Tibial artery (tissue), 4 donors: Measurements from ENCODE around the gene TSSC4.

Experiments used
- DNase-seq, 2 donors: peaks; one replicate each; pipeline ENCODE4 v3.0.0-alpha.2; 2019
- H3K27ac ChIP-seq, 2 donors: fragments of 200-600 bp; sonication (generic) in 1 of 2; 1 replicate in 1 of 2; 2 replicates in 1 of 2; pipeline ENCODE4 v1.5.1; 2018 to 2019; ENCODE audit warnings: mild to moderate bottlenecking in 1 of 2
- H3K27me3 ChIP-seq, 2 donors: fragments of 200-600 bp; sonication (generic) in 1 of 2; one replicate each; pipeline versions ENCODE4 v1.5.1 to v1.6.0; 2016 to 2019
- H3K36me3 ChIP-seq, 3 donors: fragments of 200-600 bp; sonication (generic) in 2 of 3; one replicate each; pipeline ENCODE4 v1.5.1; 2016 to 2019; ENCODE audit warnings: mild to moderate bottlenecking in 2 of 3
- H3K4me1 ChIP-seq, 4 donors: fragments of 200-600 bp; sonication (generic) in 2 of 4; 1 replicate in 3 of 4; 2 replicates in 1 of 4; pipeline ENCODE4 v1.5.1; 2016 to 2019
- H3K4me3 ChIP-seq, 2 donors: fragments of 200-600 bp; sonication (generic) in 1 of 2; 1 replicate in 1 of 2; 2 replicates in 1 of 2; pipeline ENCODE4 v1.5.1; 2018 to 2019; ENCODE audit warnings: mild to moderate bottlenecking in 2 of 2
- H3K9me3 ChIP-seq, 3 donors: fragments of 200-600 bp; sonication (generic) in 1 of 3; one replicate each; pipeline ENCODE4 v1.5.1; 2016 to 2019
- intact Hi-C: fragments of 100-400 bp; cut with DNase I; formaldehyde crosslinking; loops from one replicate; pipeline ENCODE4 v1.15.0; 2023; ENCODE audit warnings: low total_unique reads
- TF ChIP-seq, protein P1 (sequence below), 2 experiments: fragments of 200-600 bp in 1 of 2; fragments of 450-650 bp in 1 of 2; IDR thresholded peaks; one replicate each; pipeline ENCODE4 v1.5.1; 2017 to 2019; ENCODE audit warnings: antibody characterized with exemption in 2 of 2, mild to moderate bottlenecking in 1 of 2, moderate library complexity in 1 of 2

The TSSC4 gene

DNA sequence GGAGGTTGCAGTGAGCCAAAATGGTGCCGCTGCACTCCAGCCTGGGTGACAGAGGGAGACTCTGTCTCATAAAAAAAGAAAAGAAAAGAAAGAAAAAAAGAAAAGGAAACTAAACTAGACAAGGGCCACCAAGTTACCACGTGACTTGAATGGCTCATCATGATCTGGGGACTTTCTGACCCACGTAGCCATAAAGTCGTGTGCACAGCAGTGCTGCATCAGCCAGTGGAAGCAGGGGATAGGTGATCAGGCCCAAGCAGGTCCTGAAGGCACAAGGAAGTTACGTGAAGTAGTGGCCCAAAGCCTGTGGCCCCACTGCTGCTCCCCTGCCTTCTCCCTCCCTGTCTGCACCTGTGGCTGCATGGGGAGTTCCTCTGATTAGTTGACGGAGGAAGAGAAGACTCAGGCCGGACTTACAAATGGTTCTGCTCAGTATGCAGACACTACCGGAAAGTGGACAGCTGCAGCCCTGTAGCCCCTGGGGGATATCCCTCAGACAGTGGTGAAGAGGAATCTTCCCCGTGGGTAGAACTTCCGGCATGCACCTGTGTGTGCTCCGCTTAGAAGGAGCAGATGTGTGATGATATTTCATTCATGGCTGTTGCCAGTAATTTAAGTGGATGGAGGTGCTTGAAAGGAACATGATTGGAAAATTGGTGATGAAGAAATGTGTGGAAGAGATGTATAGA, 41.7 kb upstream of the TSSC4 start:
- TF ChIP-seq, protein P1, sequence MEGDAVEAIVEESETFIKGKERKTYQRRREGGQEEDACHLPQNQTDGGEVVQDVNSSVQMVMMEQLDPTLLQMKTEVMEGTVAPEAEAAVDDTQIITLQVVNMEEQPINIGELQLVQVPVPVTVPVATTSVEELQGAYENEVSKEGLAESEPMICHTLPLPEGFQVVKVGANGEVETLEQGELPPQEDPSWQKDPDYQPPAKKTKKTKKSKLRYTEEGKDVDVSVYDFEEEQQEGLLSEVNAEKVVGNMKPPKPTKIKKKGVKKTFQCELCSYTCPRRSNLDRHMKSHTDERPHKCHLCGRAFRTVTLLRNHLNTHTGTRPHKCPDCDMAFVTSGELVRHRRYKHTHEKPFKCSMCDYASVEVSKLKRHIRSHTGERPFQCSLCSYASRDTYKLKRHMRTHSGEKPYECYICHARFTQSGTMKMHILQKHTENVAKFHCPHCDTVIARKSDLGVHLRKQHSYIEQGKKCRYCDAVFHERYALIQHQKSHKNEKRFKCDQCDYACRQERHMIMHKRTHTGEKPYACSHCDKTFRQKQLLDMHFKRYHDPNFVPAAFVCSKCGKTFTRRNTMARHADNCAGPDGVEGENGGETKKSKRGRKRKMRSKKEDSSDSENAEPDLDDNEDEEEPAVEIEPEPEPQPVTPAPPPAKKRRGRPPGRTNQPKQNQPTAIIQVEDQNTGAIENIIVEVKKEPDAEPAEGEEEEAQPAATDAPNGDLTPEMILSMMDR (IDR thresholded peaks at IDR 0.05): no peak
- intact Hi-C loops: no loop called here
- no peak for DNase-seq

DNA sequence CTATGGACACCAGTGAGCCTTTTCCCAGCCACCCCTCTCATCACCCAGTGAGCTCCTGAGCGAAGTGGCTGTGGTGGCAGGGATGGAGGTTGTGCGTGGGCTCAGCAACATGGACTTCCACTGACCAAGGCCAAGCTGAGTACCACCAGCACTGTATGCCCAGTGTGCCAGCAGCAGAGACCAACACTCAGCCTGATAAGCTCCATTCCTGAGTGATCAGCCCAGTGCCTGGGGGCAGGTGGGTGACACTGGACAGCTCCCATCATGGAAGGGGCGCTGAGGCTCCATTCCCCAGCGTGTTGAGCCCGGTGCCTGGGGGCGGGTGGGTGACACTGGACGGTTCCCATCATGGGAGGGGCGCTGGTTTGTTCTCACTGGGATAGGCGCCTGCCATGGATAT, 41.0 kb upstream of the TSSC4 start:
- H3K4me1 ChIP-seq: no peaks in the 10 kb centered on the region
- H3K27me3 ChIP-seq: no peaks in the 10 kb centered on the region
- H3K9me3 ChIP-seq: no peaks in the 10 kb centered on the region
- intact Hi-C loops: no loop called here
- DNase-seq: no peak
- H3K36me3 ChIP-seq: no peaks in the 10 kb centered on the region
- H3K4me3 ChIP-seq: no peak overlapping the region
- TF ChIP-seq, protein P1 (IDR thresholded peaks at IDR 0.05): no peak
- H3K27ac ChIP-seq: no peak overlapping the region

More for the DNA sequence above, 41.7 kb upstream of the TSSC4 start:
- no peaks in the 10 kb centered on the region for H3K9me3 ChIP-seq
- no peak overlapping the region for H3K27ac ChIP-seq
- no peaks in the 10 kb centered on the region for H3K4me1 ChIP-seq
- no peaks in the 10 kb centered on the region for H3K36me3 ChIP-seq
- H3K27me3 ChIP-seq: no peaks in the 10 kb centered on the region
- no peak overlapping the region for H3K4me3 ChIP-seq

- Histone ChIP-seq H3K4me1 (no peaks in the 10 kb centered on the region), H3K27ac (no peak overlapping the region), H3K4me3 (no peak overlapping the region), H3K9me3 (no peaks in the 10 kb centered on the region), H3K36me3 (no peaks in the 10 kb centered on the region), H3K27me3 (no peaks in the 10 kb centered on the region)
- intact Hi-C loops: no loop called here
- TF ChIP-seq, protein P1 (IDR thresholded peaks at IDR 0.05): no peak
- no peak for DNase-seq
These were observed 40.4 kb upstream of the TSSC4 start for GRCh38 chr11:2360081-2360642.

DNA sequence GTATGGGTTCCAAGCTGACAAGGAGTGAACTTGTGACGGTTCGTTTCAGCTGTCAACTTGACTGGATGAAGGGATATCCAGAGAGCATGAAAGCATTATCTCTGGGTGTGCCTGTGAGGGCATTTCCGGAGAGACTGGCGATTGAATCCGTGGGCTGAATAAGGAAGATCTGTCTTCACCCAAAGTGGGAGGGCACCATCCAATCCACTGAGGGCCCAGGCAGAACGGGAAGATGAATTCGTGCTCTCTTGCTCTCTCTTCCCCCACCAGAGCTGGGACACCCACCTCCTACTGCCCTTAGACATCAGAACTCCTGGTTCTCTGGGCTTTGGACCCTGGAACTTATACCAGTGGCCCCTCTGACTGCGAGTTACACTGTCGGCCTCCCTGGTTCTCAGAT, 39.0 kb upstream of the TSSC4 start:
- TF ChIP-seq, protein P1 (IDR thresholded peaks at IDR 0.05): no peak
- peaks cover 0 to 13% (median 8%) of the 10 kb centered on the region in 4 donors for H3K4me1 ChIP-seq
- intact Hi-C loops: no loop called here
- H3K4me3 ChIP-seq: no peak overlapping the region
- no peaks in the 10 kb centered on the region for H3K27me3 ChIP-seq
- no peaks in the 10 kb centered on the region for H3K9me3 ChIP-seq
- no peaks in the 10 kb centered on the region for H3K36me3 ChIP-seq
- DNase-seq: no peak
- H3K27ac ChIP-seq: no peak overlapping the region

GRCh38 chr11:2362414-2362813, 38.1 kb upstream of the TSSC4 start:
- no peak overlapping the region for H3K4me3 ChIP-seq
- intact Hi-C loops: no loop called here
- no peaks in the 10 kb centered on the region for H3K27me3 ChIP-seq
- H3K36me3 ChIP-seq: no peaks in the 10 kb centered on the region
- no peaks in the 10 kb centered on the region for H3K9me3 ChIP-seq
- H3K4me1 ChIP-seq: peaks cover 0 to 21% (median 13%) of the 10 kb centered on the region in 4 donors
- no peak for DNase-seq
- no peak overlapping the region for H3K27ac ChIP-seq
- TF ChIP-seq, protein P1 (IDR thresholded peaks at IDR 0.05): no peak
